Measurements from ENCODE around the gene TAGAP. TPM values are rescaled to one million over a fixed set of nuclear protein-coding genes. Genes with fewer than 3 reads are reported as not detected.

Gene TAGAP
- total RNA-seq, 4 donors from 2014 or later = 1.2 to 1.9 (median 1.5) TPM

DNA sequence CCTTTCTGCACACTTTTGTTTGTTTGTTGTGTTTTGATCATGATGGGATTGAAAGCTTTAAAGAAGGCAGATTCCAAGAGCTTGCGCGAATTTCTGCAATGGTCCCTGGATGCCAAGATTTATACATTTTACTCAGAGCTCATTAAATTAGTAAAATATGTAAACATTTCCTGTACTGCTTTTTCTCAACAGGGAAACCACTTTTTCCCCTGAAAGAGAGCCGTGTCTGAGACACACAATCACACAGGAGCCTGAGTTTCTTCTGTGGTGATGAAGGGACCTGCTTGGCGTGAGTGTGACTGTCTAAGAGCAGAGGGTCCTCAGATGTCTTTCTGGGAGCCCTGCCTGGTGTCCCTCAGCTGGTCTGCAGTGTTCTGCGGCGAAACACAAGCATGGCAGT lies 12.1 kb upstream of the TAGAP start:
- WGBS = 63% methylated on average over 6 of the region's 6 CpGs

GRCh38 chr6:159056432-159056831 lies 11.6 kb upstream of the TAGAP start:
- no peak overlapping the region for H3K27ac ChIP-seq
- peaks cover 9% of the 10 kb centered on the region for H3K27me3 ChIP-seq
- TF ChIP-seq POLR2AphosphoS5 (IDR thresholded peaks at IDR 0.05) = no peak
- no peak for TF ChIP-seq CTCF (IDR thresholded peaks at IDR 0.05)
- TF ChIP-seq POLR2A (IDR thresholded peaks at IDR 0.05) = no peak
- TF ChIP-seq EP300 (IDR thresholded peaks at IDR 0.05) = no peak
- H3K36me3 ChIP-seq = no peaks in the 10 kb centered on the region
- WGBS = 35% methylated on average over 2 of the region's 2 CpGs
- no peak for DNase-seq (ENCODE audit: low spot score in 2 of 2)
- H3K4me3 ChIP-seq = no peak overlapping the region
- H3K9me3 ChIP-seq = no peaks in the 10 kb centered on the region
- no peaks in the 10 kb centered on the region for H3K4me1 ChIP-seq

More for the DNA sequence above, 12.1 kb upstream of the TAGAP start:
- Histone ChIP-seq H3K27ac (no peak overlapping the region), H3K27me3 (peaks cover 9% of the 10 kb centered on the region), H3K9me3 (no peaks in the 10 kb centered on the region), H3K4me1 (no peaks in the 10 kb centered on the region), H3K36me3 (no peaks in the 10 kb centered on the region), H3K4me3 (no peak overlapping the region)
- DNase-seq (ENCODE audit: low spot score in 2 of 2) = no peak
- no peak for TF ChIP-seq EP300 (IDR thresholded peaks at IDR 0.05)
- no peak for TF ChIP-seq POLR2AphosphoS5 (IDR thresholded peaks at IDR 0.05)
- TF ChIP-seq CTCF (IDR thresholded peaks at IDR 0.05) = no peak
- TF ChIP-seq POLR2A (IDR thresholded peaks at IDR 0.05) = no peak

DNA sequence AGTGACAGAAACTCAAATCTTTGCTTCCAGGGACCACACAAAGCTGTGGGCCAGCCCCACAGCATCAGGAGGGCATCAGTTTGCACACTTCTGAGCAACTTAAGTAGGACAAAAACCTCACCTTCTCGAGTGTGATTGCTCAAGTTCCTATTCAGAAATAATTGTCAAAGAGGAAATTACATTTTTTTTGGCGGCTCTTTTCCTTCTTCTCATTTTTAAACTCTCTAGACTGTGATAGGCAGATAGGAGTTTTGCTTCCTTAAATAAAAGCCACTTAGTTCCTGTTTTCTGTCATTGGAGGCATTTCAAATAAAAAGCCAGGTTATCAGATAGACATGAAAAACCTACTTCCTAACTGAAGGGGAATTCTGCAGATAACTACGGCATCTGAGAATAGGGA lies 11.2 kb upstream of the TAGAP start:
- no peaks in the 10 kb centered on the region for H3K36me3 ChIP-seq
- H3K4me1 ChIP-seq = no peaks in the 10 kb centered on the region
- no peak for TF ChIP-seq EP300 (IDR thresholded peaks at IDR 0.05)
- TF ChIP-seq POLR2A (IDR thresholded peaks at IDR 0.05) = no peak
- TF ChIP-seq POLR2AphosphoS5 (IDR thresholded peaks at IDR 0.05) = no peak
- TF ChIP-seq CTCF (IDR thresholded peaks at IDR 0.05) = no peak
- 35% methylated on average over 3 of the region's 3 CpGs for WGBS
- no peak overlapping the region for H3K27ac ChIP-seq
- DNase-seq (ENCODE audit: low spot score in 2 of 2) = no peak
- H3K27me3 ChIP-seq = peaks cover 9% of the 10 kb centered on the region
- no peak overlapping the region for H3K4me3 ChIP-seq
- H3K9me3 ChIP-seq = no peaks in the 10 kb centered on the region

GRCh38 chr6:159053781-159054398 lies 9.1 kb upstream of the TAGAP start:
- Histone ChIP-seq H3K4me3 (no peak overlapping the region), H3K4me1 (no peaks in the 10 kb centered on the region), H3K9me3 (no peaks in the 10 kb centered on the region), H3K36me3 (no peaks in the 10 kb centered on the region), H3K27ac (no peak overlapping the region), H3K27me3 (peaks cover 9% of the 10 kb centered on the region)
- TF ChIP-seq POLR2AphosphoS5 (IDR thresholded peaks at IDR 0.05) (no peak), POLR2A (IDR thresholded peaks at IDR 0.05) (no peak), EP300 (IDR thresholded peaks at IDR 0.05) (no peak), CTCF (IDR thresholded peaks at IDR 0.05) (no peak)
- 88% methylated on average over 12 of the region's 12 CpGs for WGBS
- no peak for DNase-seq (ENCODE audit: low spot score in 2 of 2)

GRCh38 chr6:159052720-159053119 lies 7.9 kb upstream of the TAGAP start:
- no peak for DNase-seq (ENCODE audit: low spot score in 2 of 2)
- H3K9me3 ChIP-seq = no peaks in the 10 kb centered on the region
- H3K4me1 ChIP-seq = no peaks in the 10 kb centered on the region
- TF ChIP-seq POLR2AphosphoS5 (IDR thresholded peaks at IDR 0.05) (no peak), EP300 (IDR thresholded peaks at IDR 0.05) (no peak), CTCF (IDR thresholded peaks at IDR 0.05) (no peak), POLR2A (IDR thresholded peaks at IDR 0.05) (no peak)
- no peak overlapping the region for H3K27ac ChIP-seq
- WGBS = 63% methylated on average over 3 of the region's 3 CpGs
- no peak overlapping the region for H3K4me3 ChIP-seq
- H3K27me3 ChIP-seq = peaks cover 9% of the 10 kb centered on the region
- no peaks in the 10 kb centered on the region for H3K36me3 ChIP-seq

Measured in suprapubic skin (tissue), 4 donors.